ENCODE results near the gene SLC6A6.

GRCh38 chr3:14398797-14399106 lies 3.7 kb upstream of the SLC6A6 start:
- TF ChIP-seq CTCF (IDR thresholded peaks at IDR 0.05; ENCODE audit: insufficient read depth, low read depth, low read length) (no peak), EZH2 (IDR thresholded peaks at IDR 0.05; ENCODE audit: insufficient read depth, low read length) (no peak)

Data from astrocyte (in vitro differentiated cells and primary cell).